AG04450 (cell line): ENCODE measurements around the gene TMED1. TPM values are rescaled to one million over a fixed set of nuclear protein-coding genes. Genes with fewer than 3 reads are reported as not detected.
A peak's percentile ranks its signal among the peaks of the same experiment; 100 is the strongest.

Experiments used
- CTCF ChIA-PET: fragments of 300-600, 350-600 bp; formaldehyde crosslinking; extraction: SDS; loops from one replicate; lab custom pipeline; 2022; ENCODE audit warnings: antibody characterized with exemption, inconsistent platforms; lab: Charles Lee
- POLR2A ChIA-PET: fragments of 350-600 bp; formaldehyde crosslinking; extraction: SDS; loops from one replicate; lab custom pipeline; 2021; ENCODE audit warnings: antibody characterized with exemption, inconsistent platforms; lab: Yijun Ruan, JAX
- DNase-seq: peaks from one replicate; pipeline ENCODE4 v3.0.0-alpha.2; 2011; ENCODE audit warnings: low read depth, low spot score
- H3K27ac ChIP-seq: one replicate; pipeline ENCODE4 v1.5.1; 2012; ENCODE audit warnings: low read depth, low read length, control low read depth
- H3K27me3 ChIP-seq: one replicate; pipeline ENCODE4 v1.6.0; 2012; ENCODE audit warnings: low read length; ENCODE audit not compliant: control insufficient read depth, insufficient read depth
- H3K4me3 ChIP-seq: 2 replicates; pipeline ENCODE4 v1.5.1; 2011; ENCODE audit warnings: mild to moderate bottlenecking, low read depth, low read length, control low read depth
- H3K9me3 ChIP-seq: 2 replicates; pipeline ENCODE4 v1.5.1; 2012; ENCODE audit warnings: low read length; ENCODE audit not compliant: control insufficient read depth, insufficient read depth
- CTCF ChIP-seq: IDR thresholded peaks from 2 replicates; pipeline ENCODE4 v1.5.1; 2011; ENCODE audit warnings: low read depth, low read length, control low read depth, inconsistent platforms
- polyA plus RNA-seq: library from polyadenylated mRNA; depleted of rRNA; stranded (reverse); fragments of >200 nt; gene quantifications from 2 replicates; pipeline ENCODE4 v1.2.3, GENCODE V29; 2011; rRNA removed
- small RNA-seq: library from RNA; depleted of rRNA; stranded (forward); fragments of <200 nt; gene quantifications from one replicate; pipeline ENCODE3, GENCODE V24; 2012; ENCODE audit warnings: low read depth; ENCODE audit not compliant: insufficient read length

Gene TMED1
- polyA plus RNA-seq, 1 experiment: 42.4 TPM

- CTCF ChIA-PET: interaction anchor here (0.6 kb wide), 1 partner anchor 64 kb away, joined by 5 read pairs; no protein-coding TSS in a partner anchor
- no peak for DNase-seq
- Histone ChIP-seq H3K9me3 (no peaks in the 10 kb centered on the region), H3K4me3 (no peak overlapping the region), H3K27me3 (no peaks in the 10 kb centered on the region), H3K27ac (no peak overlapping the region)
- POLR2A ChIA-PET: no interaction called here
- no peak for TF ChIP-seq CTCF
Measured at GRCh38 chr19:10782795-10783194, 53.2 kb downstream of the TMED1 start.

Small RNA genes lying within 50 kb of the gene (small RNA-seq; reads per million reads assigned to genes)
- gene MIR199A1 (3.2 reads per million, percentile 25 among the genes with 10 or more reads in this experiment), gene MIR6793 (not detected)

Other genes with a start within 250 kb of the TMED1 start
- gene AP1M2, start 248.9 kb downstream of the TMED1 start, polyA plus RNA-seq: 0.17 TPM in 1 of 2 replicates, not detected in the other
- 80.5 and 81.4 TPM in 2 replicates for gene SLC44A2, start 210.7 kb downstream of the TMED1 start, polyA plus RNA-seq
- 143 and 155 TPM in 2 replicates for gene ILF3, start 181.9 kb downstream of the TMED1 start, polyA plus RNA-seq
- 19.5 and 25.3 TPM in 2 replicates for gene QTRT1, start 134.8 kb downstream of the TMED1 start, polyA plus RNA-seq
- gene DNM2, start 118.1 kb downstream of the TMED1 start, polyA plus RNA-seq: 36.9 and 49.1 TPM in 2 replicates
- gene C19orf38, start 12.2 kb upstream of the TMED1 start, polyA plus RNA-seq: 0.45 and 0.67 TPM in 2 replicates
- 23.5 and 26.0 TPM in 2 replicates for gene CARM1, start 35.3 kb upstream of the TMED1 start, polyA plus RNA-seq
- 35.1 and 56.5 TPM in 2 replicates for gene YIPF2, start 92.4 kb upstream of the TMED1 start, polyA plus RNA-seq
- 7.4 and 7.5 TPM in 2 replicates for gene TIMM29, start 92.6 kb upstream of the TMED1 start, polyA plus RNA-seq
- 41.6 and 63.5 TPM in 2 replicates for gene SMARCA4, start 124.8 kb upstream of the TMED1 start, polyA plus RNA-seq